ENCODE results near the gene CLK3.
"Not testable (repeated sequence)": the region's sequence is repeated elsewhere in the genome, so short reads cannot be mapped to it uniquely, and the experiment has no call there.

The CLK3 gene

DNA sequence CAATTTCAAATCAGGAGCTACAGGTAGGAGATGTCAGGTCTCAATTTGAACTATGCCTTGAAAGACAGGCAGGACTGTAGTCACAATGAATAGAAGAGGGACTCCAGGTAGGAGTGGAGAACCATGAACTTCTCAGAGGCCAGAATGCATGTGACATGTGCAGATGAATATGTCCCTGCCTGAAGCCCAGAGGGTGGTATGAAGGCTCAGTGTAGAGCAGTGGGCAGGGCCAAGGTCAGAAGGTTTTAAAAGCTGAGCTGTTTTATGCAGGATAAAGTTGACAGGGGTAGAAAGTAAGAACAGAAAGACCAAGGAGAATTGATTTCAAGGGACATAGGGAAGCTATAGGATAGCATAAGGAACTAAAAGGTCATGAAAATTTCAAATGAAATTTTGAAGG is 30.8 kb downstream of the CLK3 start:
- no peak for DNase-seq

DNA sequence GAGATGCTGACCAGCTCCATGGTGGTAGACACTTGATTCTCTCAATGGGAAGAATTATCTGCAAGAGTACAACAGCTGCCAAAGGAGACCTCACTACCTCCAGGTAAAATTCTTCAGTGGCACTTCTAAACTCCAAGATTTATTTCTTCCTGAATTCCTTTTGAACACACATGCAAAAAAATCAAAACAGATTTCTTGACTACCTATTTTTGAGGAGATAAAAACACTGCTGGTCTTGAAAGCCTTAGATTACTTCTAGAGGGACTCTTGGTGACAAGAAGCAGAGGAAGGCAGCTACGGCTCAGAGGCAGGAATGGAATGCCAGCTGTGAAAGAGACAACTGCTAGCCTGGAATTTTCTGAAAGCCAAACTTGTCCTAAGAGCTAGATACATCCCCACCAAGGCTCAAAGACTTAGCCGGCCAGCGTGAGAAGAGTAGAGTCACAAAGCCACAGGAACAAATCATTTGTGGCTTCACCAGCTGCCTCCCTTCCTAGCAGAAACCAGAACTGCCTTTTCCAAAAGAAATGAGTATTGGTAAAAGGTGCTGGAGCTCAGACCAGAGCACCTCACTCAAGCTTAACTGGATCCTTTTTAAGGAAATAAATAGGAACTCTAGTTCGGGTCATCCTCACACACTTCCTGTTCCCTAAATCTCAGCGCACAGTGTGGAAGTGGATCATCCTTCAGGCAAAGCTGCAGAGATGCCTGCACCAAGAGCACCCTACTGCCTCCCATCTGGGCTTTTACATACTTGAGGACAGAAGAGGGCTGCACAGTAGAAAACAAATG is 32.6 kb downstream of the CLK3 start:
- no peak for DNase-seq

GRCh38 chr15:74651242-74651741 is 35.7 kb downstream of the CLK3 start:
- DNase-seq: peak; percentile 37

DNA sequence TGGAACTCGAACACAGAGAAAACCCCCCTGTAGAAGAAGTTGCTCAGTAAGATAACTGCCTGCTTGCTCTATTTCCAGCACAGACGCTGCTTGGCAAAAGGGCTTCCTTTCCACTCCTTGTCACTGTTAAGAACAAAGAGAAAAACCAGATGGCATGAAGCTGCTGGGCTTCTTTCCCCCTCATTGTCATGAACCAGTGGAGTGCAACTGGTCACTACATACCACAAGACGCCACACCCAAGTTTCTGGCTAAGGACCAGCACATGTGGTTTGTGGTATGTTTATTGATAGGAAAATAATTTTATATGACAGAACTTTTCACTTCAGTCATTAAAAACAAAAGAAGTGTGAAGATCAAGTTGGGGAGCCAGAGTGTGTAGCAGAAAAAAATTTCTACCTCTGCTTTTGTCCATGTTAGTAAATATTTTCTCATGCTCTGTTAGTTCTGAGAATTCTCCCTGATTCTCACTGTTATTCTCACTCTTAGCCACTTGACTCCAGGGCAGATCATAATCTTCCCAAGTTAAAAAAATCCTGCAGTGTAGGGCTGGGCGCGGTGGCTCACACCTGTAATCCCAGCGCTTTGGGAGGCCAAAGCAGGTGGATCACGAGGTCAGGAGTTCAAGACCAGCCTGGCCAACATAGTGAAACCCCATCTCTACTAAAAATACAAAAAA is 37.9 kb downstream of the CLK3 start:
- peak; percentile 29 for DNase-seq

- peak; percentile 9 for DNase-seq
Measured at GRCh38 chr15:74655424-74655823, 39.8 kb downstream of the CLK3 start.

- DNase-seq: no peak
Measured at GRCh38 chr15:74656935-74657535, 41.4 kb downstream of the CLK3 start.

DNA sequence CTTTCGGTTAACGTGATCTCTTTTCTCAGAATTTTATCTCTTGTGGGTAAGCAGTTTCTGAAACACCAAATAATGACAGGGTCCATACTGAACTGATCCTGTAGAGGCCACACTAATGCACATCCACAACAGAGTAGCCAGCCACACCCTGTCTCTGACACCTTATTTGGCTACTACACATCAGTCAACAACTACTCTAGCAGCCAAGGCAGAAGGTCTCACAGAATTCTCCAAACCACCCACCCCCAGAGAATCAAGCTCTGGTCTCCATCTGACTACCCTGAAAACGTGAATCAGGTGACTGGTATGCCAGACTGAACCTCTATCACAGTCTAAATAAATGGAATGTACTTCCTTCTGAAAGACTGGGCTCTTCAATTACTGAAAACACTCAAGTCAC is 42.2 kb downstream of the CLK3 start:
- DNase-seq: no peak

DNA sequence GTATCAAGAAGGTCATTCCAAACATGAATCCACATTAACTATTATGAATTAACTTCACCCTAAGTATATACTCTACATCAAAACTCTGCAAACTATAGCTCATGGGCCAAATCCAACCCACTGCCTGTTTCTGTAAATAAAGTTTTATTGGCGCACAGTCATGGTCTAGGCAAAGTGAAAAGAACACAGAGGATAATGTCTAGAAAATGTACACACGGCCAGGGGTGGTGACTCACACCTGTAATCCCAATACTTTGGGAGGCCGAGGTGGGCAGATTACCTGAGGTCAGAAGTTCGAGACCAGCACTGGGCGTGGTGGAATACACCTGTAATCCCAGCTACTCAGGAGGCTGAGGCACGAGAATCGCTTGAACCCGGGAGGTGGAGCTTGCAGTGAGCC is 45.6 kb downstream of the CLK3 start:
- DNase-seq: not testable (repeated sequence)

DNA sequence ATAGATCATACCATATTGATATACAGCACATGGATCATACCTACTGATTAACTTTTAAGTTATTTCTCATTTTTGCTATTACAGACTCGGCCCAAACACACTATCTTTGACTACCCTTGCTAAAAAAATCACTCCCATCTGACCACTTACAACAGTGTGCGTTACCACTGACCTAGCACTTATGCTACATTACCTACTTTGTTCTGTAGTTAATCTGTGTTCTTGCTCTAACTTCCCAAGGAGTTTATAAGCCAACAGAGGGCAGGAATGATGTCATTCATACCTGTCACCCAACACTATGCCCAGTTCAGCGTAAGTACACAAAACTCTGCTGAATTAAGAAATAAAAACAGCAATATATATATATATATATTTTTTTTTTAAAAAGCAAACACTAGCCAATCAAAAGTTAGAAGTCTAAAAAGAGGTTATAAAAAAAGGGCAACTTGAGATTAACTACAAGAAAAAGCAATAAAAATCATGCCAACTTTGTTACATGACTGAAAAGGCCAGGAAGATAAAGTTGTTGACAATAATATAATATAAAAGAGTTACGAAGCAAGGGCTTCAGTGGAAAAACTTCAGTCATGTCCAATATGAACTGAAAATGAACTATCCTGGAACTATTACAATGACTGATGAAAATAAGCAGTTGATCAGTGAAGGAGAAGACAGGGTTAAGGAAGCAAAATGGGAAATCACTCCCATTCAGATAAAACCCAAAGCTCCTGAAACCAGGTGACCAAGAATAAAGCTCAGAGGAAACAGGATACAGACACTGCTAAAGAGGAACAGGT is 46.6 kb downstream of the CLK3 start:
- DNase-seq: no peak

DNA sequence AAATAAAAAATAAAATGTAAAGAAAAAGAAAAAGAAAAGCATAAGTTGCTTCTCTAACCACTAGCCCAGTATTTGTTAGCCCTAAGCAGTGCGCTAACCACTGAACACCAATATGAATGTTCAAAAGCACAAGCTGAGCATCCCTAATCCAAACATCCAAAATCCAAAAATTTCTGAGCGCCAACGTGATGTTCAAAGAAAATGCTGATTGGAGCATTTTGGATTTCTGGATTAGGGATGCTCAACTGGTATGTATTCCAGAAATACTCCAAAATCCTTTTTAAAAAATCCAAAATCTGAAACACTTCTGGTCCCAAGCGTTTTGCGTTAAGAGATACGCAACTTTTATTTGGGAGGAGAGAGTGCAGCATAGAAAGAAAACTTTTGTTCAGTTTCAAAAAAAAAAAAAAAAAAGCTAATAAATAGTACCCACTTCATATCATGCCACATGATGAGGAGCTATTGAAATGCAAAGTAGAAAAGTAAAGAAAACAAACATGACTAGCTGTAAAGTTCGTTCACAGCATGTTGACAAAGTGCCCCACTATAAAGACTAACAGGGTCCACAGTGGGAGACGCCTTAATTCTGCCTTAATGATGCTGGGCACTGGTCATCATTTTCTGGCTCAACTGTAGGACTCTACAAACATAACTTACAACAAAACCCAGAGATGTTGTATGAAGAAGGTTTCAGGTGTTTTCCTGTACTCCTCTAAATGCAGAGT is 47.8 kb downstream of the CLK3 start:
- DNase-seq: no peak

GRCh38 chr15:74664028-74664616 is 48.5 kb downstream of the CLK3 start:
- DNase-seq: no peak

DNA sequence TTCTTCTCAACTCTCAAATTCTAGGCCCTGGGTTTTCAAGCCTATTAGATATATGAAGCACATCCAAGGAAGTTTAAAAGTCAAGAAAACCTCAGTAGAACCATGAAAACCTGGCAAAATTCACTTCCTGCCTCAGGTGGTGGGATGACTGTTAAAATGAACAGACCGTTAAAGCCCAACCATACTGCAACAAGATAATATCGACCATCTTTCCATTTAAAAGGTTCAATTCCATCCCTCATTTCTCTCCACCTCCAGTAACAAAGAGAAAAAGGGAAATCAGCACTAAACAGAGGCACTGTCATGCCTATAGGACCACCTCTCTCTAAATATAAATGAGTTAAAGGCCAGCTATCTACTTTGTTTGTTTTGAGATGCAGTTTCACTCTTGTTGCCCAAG is 49.0 kb downstream of the CLK3 start:
- no peak for DNase-seq

DNA sequence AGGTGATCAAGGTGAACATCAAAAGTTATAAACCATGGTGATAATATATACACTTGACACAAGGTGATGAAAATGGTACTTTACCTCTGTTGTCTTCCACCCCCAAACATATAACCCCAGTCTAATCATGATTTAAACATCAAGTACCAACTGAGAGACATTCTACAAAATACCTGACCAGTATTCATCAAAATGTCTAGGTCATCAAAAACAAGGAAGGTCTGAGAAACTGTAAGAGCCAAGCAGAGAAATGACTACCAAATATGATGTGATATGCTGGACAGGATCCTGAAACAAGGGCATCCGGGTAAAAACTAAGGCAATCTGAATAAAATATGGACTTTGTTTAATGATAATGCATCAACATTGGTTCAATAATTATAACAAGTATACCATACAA is 52.3 kb downstream of the CLK3 start:
- DNase-seq: no peak

DNA sequence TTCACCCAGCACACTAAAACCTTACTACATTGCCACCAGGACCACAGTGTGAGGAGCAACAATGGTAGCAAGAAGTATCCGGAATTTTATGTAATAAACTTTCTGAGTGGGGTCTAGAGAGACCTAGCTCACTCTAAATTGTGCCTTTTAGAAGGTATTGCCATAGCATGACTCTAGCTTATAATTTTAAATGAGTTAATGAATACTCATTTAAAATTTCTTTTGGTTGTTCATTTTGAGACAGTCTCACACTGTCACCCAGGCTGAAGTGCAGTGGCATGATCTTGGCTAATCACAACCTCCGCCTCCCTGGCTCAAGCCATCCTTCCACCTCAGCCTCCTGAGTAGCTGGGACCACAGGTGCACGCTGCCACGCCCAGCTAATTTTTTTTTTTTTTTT is 54.0 kb downstream of the CLK3 start:
- no peak for DNase-seq

- DNase-seq: no peak
Measured at GRCh38 chr15:74674161-74674560, 58.5 kb downstream of the CLK3 start.

- DNase-seq: no peak
Measured at GRCh38 chr15:74676801-74677200, 61.2 kb downstream of the CLK3 start.
